SK-N-SH (cell line): ENCODE measurements around the gene ATAD3B. TPM values are rescaled to one million over a fixed set of nuclear protein-coding genes. Genes with fewer than 3 reads are reported as not detected.

Experiments
- CTCF ChIA-PET: fragments of 300-600, 350-600 bp; formaldehyde crosslinking; extraction: SDS; loops from one replicate; lab custom pipeline; 2021; lab: Yijun Ruan, JAX
- POLR2A ChIA-PET: fragments of 350-600 bp; sonication (Branson Sonifier 250); formaldehyde crosslinking; extraction: SDS; loops from one replicate; lab custom pipeline; 2020; ENCODE audit warnings: antibody characterized with exemption, inconsistent platforms; lab: Yijun Ruan, JAX
- DNase-seq: peaks from one replicate; pipeline ENCODE4 v3.0.0; 2012
- H2AFZ ChIP-seq: fragments of 200-600 bp; sonication (generic); 2 replicates; pipeline ENCODE4 v1.8.1; 2016; ENCODE audit warnings: antibody characterized with exemption, mild to moderate bottlenecking, low read depth
- H3F3A ChIP-seq: fragments of 200-600 bp; sonication (generic); replicated peaks from 2 replicates; pipeline ENCODE3; 2016; ENCODE audit warnings: antibody characterized with exemption, mild to moderate bottlenecking; ENCODE audit not compliant: insufficient read depth
- H3K27ac ChIP-seq, 2 experiments: fragments of 200-500 bp in 1 of 2; fragments of 200-600 bp in 1 of 2; sonication (Bioruptor generic) in 1 of 2; sonication (generic), shearing (Covaris generic) in 1 of 2; 2 replicates each; pipeline versions ENCODE4 v1.5.1 to v1.6.1; 2014 to 2016; ENCODE audit warnings: low read depth in 2 of 2, inconsistent platforms in 1 of 2, low read length in 1 of 2, mild to moderate bottlenecking in 1 of 2, mixed read lengths in 1 of 2
- H3K27me3 ChIP-seq: fragments of 200-600 bp; sonication (generic), shearing (Covaris generic); 2 replicates; pipeline ENCODE4 v1.6.1; 2016; ENCODE audit warnings: mixed run types; ENCODE audit not compliant: insufficient read depth
- H3K36me3 ChIP-seq, 2 experiments: fragments of 200-500 bp in 1 of 2; fragments of 200-600 bp in 1 of 2; sonication (Bioruptor generic) in 1 of 2; sonication (generic) in 1 of 2; replicated peaks in 1 of 2; 2 replicates each; pipeline versions ENCODE3 to v1.5.1; 2014 to 2016; ENCODE audit warnings: low read length in 1 of 2, mild to moderate bottlenecking in 1 of 2; ENCODE audit not compliant: insufficient read depth in 2 of 2, control insufficient read depth in 1 of 2
- H3K4me1 ChIP-seq, 2 experiments: fragments of 200-500 bp in 1 of 2; fragments of 200-600 bp in 1 of 2; sonication (Bioruptor generic) in 1 of 2; sonication (generic), shearing (Covaris generic) in 1 of 2; 2 replicates each; pipeline versions ENCODE4 v1.5.1 to v1.6.1; 2014 to 2016; ENCODE audit warnings: low read depth in 1 of 2, low read length in 1 of 2, mixed run types in 1 of 2; ENCODE audit not compliant: insufficient read depth in 2 of 2, control insufficient read depth in 1 of 2
- H3K4me2 ChIP-seq: fragments of 200-600 bp; sonication (generic), shearing (Covaris generic); 2 replicates; pipeline ENCODE4 v1.6.1; 2017; ENCODE audit warnings: mixed run types
- H3K4me3 ChIP-seq, 2 experiments: fragments of 200-500 bp in 1 of 2; fragments of 200-600 bp in 1 of 2; sonication (Bioruptor generic) in 1 of 2; sonication (generic), shearing (Covaris generic) in 1 of 2; 2 replicates each; pipeline versions ENCODE4 v1.5.1 to v1.8.1; 2014 to 2016; ENCODE audit warnings: low read depth in 2 of 2, inconsistent platforms in 1 of 2, low read length in 1 of 2, mild to moderate bottlenecking in 1 of 2, mixed read lengths in 1 of 2, moderate library complexity in 1 of 2
- H3K79me2 ChIP-seq: fragments of 200-600 bp; sonication (generic); 2 replicates; pipeline ENCODE4 v1.8.1; 2017; ENCODE audit warnings: mild to moderate bottlenecking; ENCODE audit not compliant: insufficient read depth
- H3K9ac ChIP-seq: fragments of 200-600 bp; sonication (generic); 2 replicates; pipeline ENCODE4 v1.6.1; 2017; ENCODE audit warnings: mixed run types
- H3K9me2 ChIP-seq: fragments of 200-600 bp; sonication (generic); 2 replicates; pipeline ENCODE4 v1.6.1; 2017; ENCODE audit warnings: mixed run types
- H3K9me3 ChIP-seq: fragments of 200-600 bp; sonication (generic); 2 replicates; pipeline ENCODE4 v1.6.1; 2017; ENCODE audit warnings: mixed run types, mild to moderate bottlenecking, moderate library complexity
- H4K20me1 ChIP-seq: fragments of 200-600 bp; sonication (generic); 2 replicates; pipeline ENCODE4 v1.6.1; 2017; ENCODE audit warnings: mild to moderate bottlenecking, mixed run types; ENCODE audit not compliant: insufficient read depth
- CHD2 ChIP-seq: fragments of 150-350 bp; IDR thresholded peaks from 2 replicates; pipeline ENCODE4 v1.6.1; 2018; ENCODE audit warnings: low read length; ENCODE audit not compliant: partially characterized antibody
- CTCF ChIP-seq: fragments of 200-600 bp; sonication (generic); IDR thresholded peaks from 2 replicates; pipeline ENCODE4 v1.6.1; 2017; ENCODE audit warnings: antibody characterized with exemption, mild to moderate bottlenecking, moderate library complexity
- ELF1 ChIP-seq: IDR thresholded peaks from 2 replicates; pipeline ENCODE4 v1.4.0; 2012
- EZH2phosphoT487 ChIP-seq: fragments of 200-600 bp; sonication (generic); IDR thresholded peaks from 2 replicates; pipeline ENCODE4 v1.6.1; 2017; ENCODE audit warnings: low read depth, mixed run types, mild to moderate bottlenecking, antibody characterized with exemption, moderate library complexity, borderline replicate concordance
- FOXJ3 ChIP-seq: sonication (generic); formaldehyde crosslinking; IDR thresholded peaks from 2 replicates; pipeline ENCODE4 v1.5.1; 2020; ENCODE audit warnings: mild to moderate bottlenecking, missing genetic modification reagents
- FOXM1 ChIP-seq: IDR thresholded peaks from 2 replicates; pipeline ENCODE4 v1.4.0; 2012; ENCODE audit warnings: low read depth, mild to moderate bottlenecking
- GATA2 ChIP-seq: sonication (generic); formaldehyde crosslinking; IDR thresholded peaks from 2 replicates; pipeline ENCODE4 v1.5.0; 2020; ENCODE audit warnings: mild to moderate bottlenecking, missing genetic modification reagents
- IRF3 ChIP-seq: fragments of 150-350 bp; IDR thresholded peaks from 2 replicates; pipeline ENCODE4 v1.6.1; 2016; ENCODE audit warnings: mild to moderate bottlenecking, low read depth, low read length
- JUND ChIP-seq: IDR thresholded peaks from 2 replicates; pipeline ENCODE4 v1.4.0; 2012
- MEF2A ChIP-seq: IDR thresholded peaks from 2 replicates; pipeline ENCODE4 v1.4.0; 2012; ENCODE audit warnings: low read depth, borderline replicate concordance
- NRF1 ChIP-seq: IDR thresholded peaks from 2 replicates; pipeline ENCODE4 v1.6.1; 2012; ENCODE audit warnings: low read depth, mild to moderate bottlenecking, low read length
- POLR2AphosphoS5 ChIP-seq: IDR thresholded peaks from 2 replicates; pipeline ENCODE4 v1.6.1; 2012; ENCODE audit warnings: low read depth, low read length
- RAD21 ChIP-seq: IDR thresholded peaks from 2 replicates; pipeline ENCODE4 v1.6.1; 2012; ENCODE audit warnings: mild to moderate bottlenecking, low read length
- REST ChIP-seq: IDR thresholded peaks from 2 replicates; pipeline ENCODE4 v1.6.1; 2012; ENCODE audit warnings: mild to moderate bottlenecking, low read depth, low read length, moderate library complexity
- RFX5 ChIP-seq: IDR thresholded peaks from 2 replicates; pipeline ENCODE4 v1.6.1; 2012; ENCODE audit warnings: mild to moderate bottlenecking, improper control_type of control experiment, low read length
- SIN3A ChIP-seq: IDR thresholded peaks from 2 replicates; pipeline ENCODE4 v1.6.1; 2012; ENCODE audit warnings: low read depth, mild to moderate bottlenecking, low read length, moderate library complexity, borderline replicate concordance
- TAF1 ChIP-seq: IDR thresholded peaks from 2 replicates; pipeline ENCODE4 v1.6.1; 2012; ENCODE audit warnings: low read depth, mild to moderate bottlenecking, low read length, moderate library complexity, borderline replicate concordance
- ZBTB33 ChIP-seq: IDR thresholded peaks from 2 replicates; pipeline ENCODE4 v1.4.0; 2012; ENCODE audit warnings: low read depth, borderline replicate concordance
- WGBS: methylation state at CpG from one replicate; pipeline ENCODE4 v1.1.6; 2017; ENCODE audit warnings: low lambda C conversion rate; 5-methylcytosine and 5-hydroxymethylcytosine counted together
- polyA plus RNA-seq, 3 experiments: library from polyadenylated mRNA; depleted of rRNA; stranded (reverse); fragments of >200 nt; gene quantifications; 2 replicates each; pipeline ENCODE4 v1.2.3, GENCODE V29; 2012

Gene ATAD3B
- polyA plus RNA-seq, 1 of the 3 experiments (the other 2 are of a cell fraction) = 71.6 TPM

- TF ChIP-seq FOXJ3 (CRISPR knock-in tag) (no peak), FOXM1 (no peak), RFX5 (no peak), MEF2A (no peak), IRF3 (no peak), SIN3A (no peak), JUND (no peak)
Measured at GRCh38 chr1:1540818-1541628, 69.5 kb downstream of the ATAD3B start (continued).

GRCh38 chr1:1541956-1542765 is 70.6 kb downstream of the ATAD3B start:
- Histone ChIP-seq H3K27ac (no peak overlapping the region), H3K4me3 (no peak overlapping the region), H3K27me3 (no peaks in the 10 kb centered on the region), H3K79me2 (0 out of 2 replicates have a peak, but pooled peaks cover 7% of the 10 kb centered on the region), H3K9me2 (no peaks in the 10 kb centered on the region), H3K9ac (no peak overlapping the region), H3K9me3 (no peaks in the 10 kb centered on the region), H3K36me3 (peaks cover 0 to 40% of the 10 kb centered on the region in 2 experiments), H3F3A (peaks cover 5% of the 10 kb centered on the region), H2AFZ (no peak overlapping the region), H3K4me2 (no peak overlapping the region), H3K4me1 (peaks cover 0 to 25% of the 10 kb centered on the region in 2 experiments; a peak in 1 of 4 replicates), H4K20me1 (no peaks in the 10 kb centered on the region)
- WGBS = 93% methylated on average over 26 of the region's 37 CpGs
- CTCF ChIA-PET = no interaction called here
- DNase-seq = no peak
- POLR2A ChIA-PET = no interaction called here
- TF ChIP-seq POLR2AphosphoS5 (no peak), RAD21 (no peak), EZH2phosphoT487 (no peak), TAF1 (no peak), CTCF (no peak), GATA2 (CRISPR knock-in tag) (no peak), REST (no peak), ELF1 (no peak), CHD2 (no peak), NRF1 (no peak), ZBTB33 (no peak), IRF3 (no peak)
